Transverse colon (tissue), 4 donors: ENCODE results near the gene LUZP2.

Experiments
- CTCF ChIP-seq, 5 experiments: fragments of 200-600 bp in 3 of 5; fragments of 450-650 bp in 2 of 5; sonication (generic) in 3 of 5; IDR thresholded peaks; 1 replicate in 2 of 5; 2 replicates in 3 of 5; pipeline ENCODE4 v1.5.1; 2016 to 2017; ENCODE audit warnings: antibody characterized with exemption in 5 of 5, inconsistent platforms in 3 of 5, mild to moderate bottlenecking in 2 of 5, moderate library complexity in 1 of 5
- EP300 ChIP-seq: sonication (generic); formaldehyde crosslinking; IDR thresholded peaks from one replicate; pipeline ENCODE4 v1.6.1; 2017; ENCODE audit warnings: antibody characterized with exemption, low read depth
- POLR2A ChIP-seq: fragments of 450-650 bp; IDR thresholded peaks from one replicate; pipeline ENCODE4 v1.6.1; 2016; ENCODE audit warnings: antibody characterized with exemption, mild to moderate bottlenecking, moderate library complexity
- POLR2AphosphoS5 ChIP-seq, 3 donors: sonication (generic); formaldehyde crosslinking; IDR thresholded peaks; one replicate each; pipeline ENCODE4 v1.6.1; 2016; ENCODE audit warnings: antibody characterized with exemption in 3 of 3

- TF ChIP-seq POLR2AphosphoS5 (IDR thresholded peaks at IDR 0.05), result no peak
- TF ChIP-seq EP300, result no peak
- no peak for TF ChIP-seq POLR2A
- TF ChIP-seq CTCF (IDR thresholded peaks at IDR 0.05), result no peak
Measured at GRCh38 chr11:24739637-24740036, 242.8 kb downstream of the LUZP2 start.
